Lower leg skin (tissue), 4 donors: ENCODE measurements around the gene ATP5F1D. TPM values are rescaled to one million over a fixed set of nuclear protein-coding genes. Genes with fewer than 3 reads are reported as not detected.

Experiments used
- DNase-seq, 2 donors: peaks; one replicate each; pipeline ENCODE4 v3.0.0-alpha.2; 2019; ENCODE audit warnings: low spot score in 2 of 2
- H3K4me3 ChIP-seq: fragments of 200-600 bp; sonication (generic); 2 replicates; pipeline ENCODE4 v1.5.1; 2017; ENCODE audit warnings: mild to moderate bottlenecking, low read depth; ENCODE audit not compliant: poor library complexity, severe bottlenecking
- POLR2A ChIP-seq, 2 donors: fragments of 450-650 bp; IDR thresholded peaks; one replicate each; pipeline ENCODE4 v1.6.1; 2016 to 2017; ENCODE audit warnings: antibody characterized with exemption in 2 of 2, mild to moderate bottlenecking in 1 of 2, moderate library complexity in 1 of 2
- WGBS, 2 donors: methylation state at CpG; one replicate each; pipeline ENCODE4 v1.1.5; 2018; 5-methylcytosine and 5-hydroxymethylcytosine counted together
- intact Hi-C: fragments of 100-400 bp; cut with DNase I; formaldehyde crosslinking; loops from one replicate; pipeline ENCODE4 v1.15.0; 2023; ENCODE audit warnings: low total_unique reads
- total RNA-seq, 4 donors: library from RNA; depleted of rRNA; stranded (reverse); fragments of >200 nt; gene quantifications; one replicate each; pipeline ENCODE4 v1.1.0, GENCODE V29; 2016
- TF ChIP-seq, protein P1 (sequence below), 3 donors: fragments of 450-650 bp; IDR thresholded peaks; one replicate each; pipeline ENCODE4 v1.5.1; 2016; ENCODE audit warnings: antibody characterized with exemption in 3 of 3, mild to moderate bottlenecking in 3 of 3, moderate library complexity in 2 of 3

ATP5F1D gene
- total RNA-seq, 4 donors from 2014 or later = 121 to 198 (median 146) TPM

DNA sequence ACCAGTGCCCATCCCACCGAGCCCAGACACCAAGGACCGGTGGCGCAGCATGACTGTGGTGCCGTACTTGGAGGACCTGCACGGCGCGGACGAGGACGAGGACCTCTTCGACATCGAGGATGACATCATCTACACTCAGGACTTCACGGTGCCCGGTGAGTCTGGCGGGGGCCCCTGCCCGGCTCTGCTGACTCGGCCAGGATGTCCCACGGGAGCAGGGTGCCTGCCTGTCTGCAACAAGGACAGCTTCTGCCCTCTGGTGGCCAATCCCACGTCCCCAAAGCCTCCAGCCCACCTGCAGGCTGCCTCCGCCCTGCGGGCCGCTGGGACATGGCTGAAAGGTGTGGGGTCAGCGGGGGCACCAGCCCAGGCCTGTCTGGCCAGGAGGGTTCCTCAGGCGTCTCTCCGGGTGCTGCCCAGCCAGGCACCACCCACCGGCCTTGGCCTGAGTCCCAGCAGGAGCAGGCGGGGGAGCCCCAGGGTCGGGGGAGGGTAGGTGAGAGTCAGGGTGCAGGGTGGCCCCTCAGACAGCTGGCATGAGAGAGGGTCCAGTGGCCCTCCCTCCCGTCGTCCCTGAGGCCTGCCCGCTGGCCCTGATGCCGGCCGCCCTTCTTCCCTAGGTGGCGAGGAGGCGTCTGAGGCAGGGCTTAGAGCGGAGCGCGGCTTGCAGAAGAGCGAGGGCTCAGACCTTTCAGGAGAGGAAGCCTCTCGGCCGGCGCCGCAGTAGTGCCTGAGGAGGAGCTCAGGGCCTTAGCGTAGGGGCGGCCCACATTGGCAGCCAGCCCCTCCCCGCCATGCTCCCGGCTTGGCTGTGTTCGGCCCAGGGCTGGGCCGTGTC is 18.3 kb upstream of the ATP5F1D start:
- H3K4me3 ChIP-seq = no peak overlapping the region
- 80 to 87% methylated on average over 28 to 46 of the region's 48 CpGs for WGBS, 2 donors
- intact Hi-C loops = no loop called here
- no peak for DNase-seq
- no peak for TF ChIP-seq POLR2A (IDR thresholded peaks at IDR 0.05)
- TF ChIP-seq, protein P1, sequence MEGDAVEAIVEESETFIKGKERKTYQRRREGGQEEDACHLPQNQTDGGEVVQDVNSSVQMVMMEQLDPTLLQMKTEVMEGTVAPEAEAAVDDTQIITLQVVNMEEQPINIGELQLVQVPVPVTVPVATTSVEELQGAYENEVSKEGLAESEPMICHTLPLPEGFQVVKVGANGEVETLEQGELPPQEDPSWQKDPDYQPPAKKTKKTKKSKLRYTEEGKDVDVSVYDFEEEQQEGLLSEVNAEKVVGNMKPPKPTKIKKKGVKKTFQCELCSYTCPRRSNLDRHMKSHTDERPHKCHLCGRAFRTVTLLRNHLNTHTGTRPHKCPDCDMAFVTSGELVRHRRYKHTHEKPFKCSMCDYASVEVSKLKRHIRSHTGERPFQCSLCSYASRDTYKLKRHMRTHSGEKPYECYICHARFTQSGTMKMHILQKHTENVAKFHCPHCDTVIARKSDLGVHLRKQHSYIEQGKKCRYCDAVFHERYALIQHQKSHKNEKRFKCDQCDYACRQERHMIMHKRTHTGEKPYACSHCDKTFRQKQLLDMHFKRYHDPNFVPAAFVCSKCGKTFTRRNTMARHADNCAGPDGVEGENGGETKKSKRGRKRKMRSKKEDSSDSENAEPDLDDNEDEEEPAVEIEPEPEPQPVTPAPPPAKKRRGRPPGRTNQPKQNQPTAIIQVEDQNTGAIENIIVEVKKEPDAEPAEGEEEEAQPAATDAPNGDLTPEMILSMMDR (IDR thresholded peaks at IDR 0.05) = no peak

DNA sequence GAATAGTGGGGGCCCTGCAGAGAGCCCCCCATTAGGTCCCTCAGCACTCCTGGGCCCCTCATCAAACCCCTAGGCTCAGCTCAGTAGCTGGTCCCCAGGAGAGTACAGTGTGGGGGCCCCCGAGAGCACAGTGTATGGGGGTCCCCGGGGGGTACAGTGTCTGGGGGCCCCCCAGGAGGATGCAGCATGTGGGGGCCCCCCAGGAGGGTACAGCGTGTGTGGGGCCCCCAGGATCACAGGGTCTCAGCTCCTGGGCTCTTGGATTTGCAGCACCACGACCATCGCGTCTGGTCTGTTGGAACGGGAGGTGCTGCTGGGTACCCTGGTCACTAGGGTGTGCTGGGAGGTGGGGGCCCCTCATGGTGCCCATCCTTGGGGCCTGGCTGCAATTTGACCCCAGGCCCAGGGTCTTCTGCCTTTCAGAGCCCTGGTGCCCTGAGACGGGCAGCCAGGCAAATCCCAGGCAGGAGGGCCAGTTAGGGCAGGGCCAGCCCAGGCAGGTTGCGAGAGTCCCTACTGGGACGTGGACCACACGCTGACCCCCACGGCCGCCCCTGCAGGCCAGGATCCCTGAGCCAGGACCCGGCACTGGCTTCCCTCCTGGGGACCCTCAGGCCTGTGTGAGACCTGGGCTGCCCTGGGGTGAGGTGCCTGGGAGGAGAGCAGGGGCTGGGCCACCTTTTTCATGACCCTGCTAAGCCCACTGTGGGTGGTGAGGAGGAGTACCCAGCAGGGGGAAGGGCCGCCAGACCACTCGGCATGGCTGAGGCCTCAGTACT is 17.3 kb upstream of the ATP5F1D start:
- intact Hi-C loops = no loop called here
- no peak overlapping the region for H3K4me3 ChIP-seq
- no peak for DNase-seq
- no peak for TF ChIP-seq POLR2A (IDR thresholded peaks at IDR 0.05)
- TF ChIP-seq, protein P1 (IDR thresholded peaks at IDR 0.05) = no peak
- 98 to 100% methylated on average over 7 to 11 of the region's 16 CpGs for WGBS, 2 donors

DNA sequence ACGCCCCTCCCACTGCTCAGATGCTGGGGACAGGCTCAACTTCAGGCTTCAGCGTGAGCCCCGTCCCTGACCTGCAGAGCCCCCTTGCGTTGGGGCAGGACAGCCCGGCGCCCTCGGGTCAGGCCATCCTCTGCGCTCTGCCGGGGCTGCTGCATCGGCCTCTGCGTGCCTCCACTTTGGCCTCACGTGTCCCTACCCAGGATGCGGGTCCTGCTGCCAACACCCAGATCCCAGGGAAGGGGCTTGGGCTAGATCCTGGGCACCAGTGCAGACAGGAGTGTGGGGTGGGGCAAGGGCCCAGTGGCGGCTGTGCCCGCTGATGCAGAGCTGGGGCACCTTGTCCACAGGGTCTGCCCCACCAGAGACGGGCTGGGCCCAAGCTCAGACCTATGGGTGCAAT is 16.7 kb upstream of the ATP5F1D start:
- H3K4me3 ChIP-seq = no peak overlapping the region
- TF ChIP-seq, protein P1 (IDR thresholded peaks at IDR 0.05) = no peak
- TF ChIP-seq POLR2A (IDR thresholded peaks at IDR 0.05) = no peak
- no peak for DNase-seq
- 89% methylated on average over 12 to 16 of the region's 16 CpGs for WGBS, 2 donors
- intact Hi-C loops = no loop called here

DNA sequence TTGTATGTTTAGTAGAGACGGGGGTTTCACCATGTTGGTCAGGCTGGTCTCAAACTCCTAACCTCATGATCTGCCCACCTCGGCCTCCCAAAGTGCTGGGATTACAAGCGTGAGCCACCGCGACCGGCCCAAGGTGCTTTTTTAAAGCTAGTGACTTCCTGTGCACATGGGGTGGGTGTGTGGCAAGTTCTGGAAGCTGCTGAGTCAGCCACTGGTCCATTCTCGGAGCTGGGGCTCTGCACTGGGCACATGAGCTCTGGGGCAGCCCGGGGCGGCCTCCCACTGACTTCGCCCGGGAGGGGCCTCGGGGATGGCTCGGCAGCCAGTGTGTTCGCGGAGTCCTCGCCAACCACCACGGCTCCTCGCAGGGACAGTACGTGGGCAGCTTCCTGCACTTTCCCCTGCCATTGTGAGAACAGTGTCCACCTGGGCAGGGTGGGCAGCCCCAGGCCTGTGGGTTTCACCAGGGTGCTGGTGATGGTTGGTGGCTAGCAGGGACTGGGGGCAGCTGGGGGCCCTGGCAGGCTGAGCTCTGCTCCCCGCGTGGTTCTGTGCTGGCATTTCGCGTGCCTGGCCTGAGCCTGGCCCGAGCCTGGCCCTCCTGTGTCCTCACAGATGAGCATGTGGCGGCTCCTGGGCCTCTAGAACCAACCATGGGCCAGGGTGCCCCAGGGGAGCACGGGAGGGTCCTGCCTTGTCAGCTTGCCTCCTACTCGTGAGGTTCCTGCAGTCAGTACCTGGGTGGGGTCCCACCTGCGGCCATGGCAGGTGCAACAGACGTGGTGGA is 15.9 kb upstream of the ATP5F1D start:
- intact Hi-C loops = no loop called here
- DNase-seq = no peak
- WGBS, 2 donors = 79 to 88% methylated on average over 18 to 24 of the region's 29 CpGs
- no peak overlapping the region for H3K4me3 ChIP-seq
- TF ChIP-seq POLR2A (IDR thresholded peaks at IDR 0.05) = no peak
- TF ChIP-seq, protein P1 (IDR thresholded peaks at IDR 0.05) = no peak

DNA sequence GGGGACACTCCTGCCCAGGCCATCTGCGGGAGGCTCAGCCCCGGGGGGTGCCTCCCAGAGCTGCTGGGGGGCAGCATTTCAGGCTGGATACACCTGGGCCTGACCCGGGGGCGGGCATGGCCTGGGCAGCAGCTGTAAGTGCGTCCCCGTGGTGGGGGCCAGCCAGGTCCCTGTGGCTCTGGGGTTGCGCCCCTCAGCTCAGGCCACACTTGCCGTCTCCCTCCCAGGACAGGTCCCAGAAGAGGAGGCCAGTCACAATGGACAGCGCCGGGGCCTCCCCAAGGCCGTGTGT is 15.4 kb upstream of the ATP5F1D start:
- intact Hi-C loops = no loop called here
- WGBS, 2 donors = 90% methylated on average over 10 of the region's 11 CpGs; no CpG with 5 or more reads in 1 of the 2 donors

More for the DNA sequence above, 15.4 kb upstream of the ATP5F1D start:
- TF ChIP-seq POLR2A (IDR thresholded peaks at IDR 0.05) = no peak
- no peak overlapping the region for H3K4me3 ChIP-seq
- DNase-seq = no peak
